Measurements from ENCODE around the gene RNF180.

- TF ChIP-seq CTCF (IDR thresholded peaks at IDR 0.05): no peak
- no peak for TF ChIP-seq ZNF138 (CRISPR knock-in tag; conservative IDR thresholded peaks at IDR 0.05)
- no peak for TF ChIP-seq IRF1 (CRISPR knock-in tag; IDR thresholded peaks at IDR 0.05)
- no peak for TF ChIP-seq ZBTB43 (CRISPR knock-in tag; IDR thresholded peaks at IDR 0.05)
Measured at GRCh38 chr5:64292611-64293215, 127.1 kb downstream of the RNF180 start.

Measured in WTC11 (cell line).